GM21619 (cell line): ENCODE results near the gene TACSTD2.
"Not testable (repeated sequence)": the region's sequence is repeated elsewhere in the genome, so short reads cannot be mapped to it uniquely, and the experiment has no call there.

Source experiments
- ATAC-seq: cut with Tn5 transposase; IDR thresholded peaks from one replicate; pipeline ENCODE4 v1.9.1; 2021; ENCODE audit not compliant: unreplicated experiment

TACSTD2 gene

GRCh38 chr1:58568271-58568860 is 8.7 kb downstream of the TACSTD2 start:
- no peak for ATAC-seq

DNA sequence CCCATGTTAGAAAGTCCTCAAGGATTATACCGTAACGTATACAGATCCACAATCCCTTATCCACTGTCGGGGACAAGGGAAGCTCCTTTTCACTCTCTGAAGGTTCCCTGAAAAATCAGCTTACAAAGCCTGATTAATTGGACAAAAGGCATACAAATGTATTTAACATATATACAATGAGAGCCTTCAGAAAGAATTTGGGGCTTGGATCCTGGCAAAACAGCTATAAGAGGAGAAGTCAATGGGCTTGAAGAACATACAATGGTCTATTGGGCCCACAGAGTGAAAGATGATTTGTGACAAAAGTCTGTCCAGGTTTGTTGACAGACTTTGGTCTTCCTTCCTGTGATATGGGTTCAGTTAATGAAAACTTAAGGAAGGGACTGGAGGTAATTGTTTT is 10.7 kb downstream of the TACSTD2 start:
- no peak for ATAC-seq

- ATAC-seq: not testable (repeated sequence)
Observed at GRCh38 chr1:58563715-58564114, 13.3 kb downstream of the TACSTD2 start.

GRCh38 chr1:58561633-58562032 is 15.4 kb downstream of the TACSTD2 start:
- no peak for ATAC-seq

DNA sequence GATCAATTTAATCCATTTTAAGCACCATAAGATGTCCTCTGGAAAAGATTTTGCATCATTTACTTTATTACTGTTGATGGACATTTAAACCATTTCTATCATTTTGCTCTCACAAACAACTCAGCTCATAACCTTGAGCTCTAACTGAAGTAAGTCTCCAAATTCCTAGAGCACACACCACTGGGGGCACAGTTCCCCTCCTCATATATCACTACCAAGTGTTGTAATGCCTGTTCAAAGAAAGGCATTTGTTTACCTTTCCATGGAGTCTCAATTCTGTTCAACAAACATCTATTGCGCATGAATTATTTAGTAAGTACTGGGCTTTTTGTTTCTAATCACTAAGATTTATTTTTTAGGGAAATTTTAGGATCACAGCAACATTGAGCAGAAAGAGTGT is 21.7 kb downstream of the TACSTD2 start:
- no peak for ATAC-seq

- no peak for ATAC-seq
Observed at GRCh38 chr1:58551186-58552140, 25.6 kb downstream of the TACSTD2 start.

- ATAC-seq: not testable (repeated sequence)
Observed at GRCh38 chr1:58549291-58549690, 27.8 kb downstream of the TACSTD2 start.

- ATAC-seq: no peak
Observed at GRCh38 chr1:58548371-58548770, 28.7 kb downstream of the TACSTD2 start.

- ATAC-seq: peak; percentile 94
Observed at GRCh38 chr1:58546520-58547308, 30.3 kb downstream of the TACSTD2 start, which contains the start of gene OMA1. Gene OMA1 (minus strand): TSS chr1:58546726. CDS start chr1:58539294, 7,432 bp downstream.

GRCh38 chr1:58545591-58546519 is 31.2 kb downstream of the TACSTD2 start:
- peak; percentile 59 for ATAC-seq

DNA sequence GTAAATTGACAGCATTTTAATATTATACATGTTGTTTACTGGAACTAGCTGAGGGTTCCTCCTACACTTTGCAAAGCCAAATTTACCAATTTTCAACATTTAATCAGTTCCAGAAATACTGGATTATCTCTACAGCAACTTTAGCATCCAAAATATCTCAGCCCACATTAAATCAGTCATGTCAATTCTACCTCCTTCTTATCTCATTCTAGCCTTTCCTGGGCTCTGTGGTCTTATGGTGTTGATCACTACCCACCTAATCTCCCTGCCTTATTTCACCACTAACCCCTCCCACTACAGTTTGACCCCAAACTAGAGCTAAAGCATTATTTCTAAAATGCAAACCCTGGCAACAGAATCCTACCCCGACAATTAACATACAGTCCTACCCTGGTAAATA is 33.8 kb downstream of the TACSTD2 start:
- ATAC-seq: no peak

- ATAC-seq: no peak
Observed at GRCh38 chr1:58539553-58539952, 37.5 kb downstream of the TACSTD2 start.

- no peak for ATAC-seq
Observed at GRCh38 chr1:58538821-58539220, 38.2 kb downstream of the TACSTD2 start.

- ATAC-seq: not testable (repeated sequence)
Observed at GRCh38 chr1:58531842-58532241, 45.2 kb downstream of the TACSTD2 start.

GRCh38 chr1:58529284-58529683 is 47.8 kb downstream of the TACSTD2 start:
- no peak for ATAC-seq

DNA sequence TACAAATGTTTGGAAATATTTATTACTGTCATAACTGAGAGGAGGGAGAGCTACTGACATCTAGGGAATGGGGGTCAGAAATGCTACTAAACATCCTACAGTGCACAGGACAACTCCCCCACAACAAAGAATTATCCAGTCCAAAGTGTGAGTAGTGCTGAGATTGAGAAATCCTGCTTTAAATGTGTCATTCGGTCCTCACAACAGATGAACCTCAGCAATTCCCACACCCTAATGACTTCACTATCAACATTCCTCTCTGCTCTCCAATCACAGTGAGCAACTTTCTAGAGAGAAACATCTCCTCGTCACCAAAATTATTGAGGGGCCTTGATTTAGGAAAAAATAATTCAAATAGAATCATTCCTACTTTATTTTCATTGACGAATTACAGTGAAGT is 48.5 kb downstream of the TACSTD2 start:
- no peak for ATAC-seq
